GM12873 (cell line): ENCODE measurements around the gene PHOSPHO1.

Experiments
- CTCF ChIP-seq: IDR thresholded peaks from 2 replicates; pipeline ENCODE4 v1.5.1; 2012; ENCODE audit warnings: low read depth, mild to moderate bottlenecking, moderate library complexity, low read length, control low read depth; ENCODE audit not compliant: insufficient read depth; ENCODE audit errors: missing control alignments

Gene PHOSPHO1

GRCh38 chr17:49180303-49180702 is 50.3 kb downstream of the PHOSPHO1 start:
- TF ChIP-seq CTCF, result peak; percentile 89
